Measurements from ENCODE around the gene OR51B4.

DNA sequence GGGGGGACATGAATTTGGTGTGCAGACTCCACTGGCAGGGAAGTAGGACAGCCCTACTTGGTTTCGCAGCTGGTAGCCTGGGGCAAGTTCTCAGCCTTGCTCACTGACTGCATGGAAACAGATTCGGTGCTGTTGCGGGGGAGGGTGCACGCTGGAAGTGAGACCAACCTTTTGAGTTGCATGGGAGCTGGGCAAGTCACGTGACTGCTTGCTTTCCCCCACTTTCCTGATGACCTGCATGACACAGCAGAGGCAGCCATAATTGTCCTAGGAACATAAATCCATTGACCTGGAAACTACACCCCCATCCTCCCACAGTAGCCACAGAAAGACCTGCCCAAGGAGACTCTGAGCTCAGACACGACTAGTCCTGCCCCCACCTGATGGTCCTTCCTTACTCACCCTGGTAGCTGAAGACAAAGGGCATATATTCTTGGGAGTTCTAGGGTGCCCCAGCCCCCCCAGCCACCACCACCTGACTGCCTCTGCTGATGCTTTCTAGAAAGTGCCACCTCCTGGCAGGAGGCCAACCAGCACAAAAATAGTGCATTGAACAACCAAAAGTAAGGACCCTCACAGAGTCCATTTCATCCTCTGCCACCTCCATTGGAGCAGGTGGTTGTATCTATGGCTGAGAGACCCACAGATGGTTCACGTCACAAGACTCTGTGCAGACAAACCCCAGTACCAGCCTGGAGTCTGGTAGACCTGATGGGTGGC, 43.0 kb downstream of the OR51B4 start:
- no peak for TF ChIP-seq CTCF (IDR thresholded peaks at IDR 0.05)
- TF ChIP-seq POLR2A (IDR thresholded peaks at IDR 0.05) = no peak

All from vagina (tissue), 2 donors.